Sigmoid colon (tissue), 7 donors: ENCODE results near the gene CRAT. TPM values are rescaled to one million over a fixed set of nuclear protein-coding genes. Genes with fewer than 3 reads are reported as not detected.
"Not testable (repeated sequence)": the region's sequence is repeated elsewhere in the genome, so short reads cannot be mapped to it uniquely, and the experiment has no call there.

ENCODE experiments used
- DNase-seq: peaks from one replicate; pipeline ENCODE4 v3.0.0-alpha.2; 2019
- H3K27ac ChIP-seq, 4 donors: fragments of 200-600 bp; sonication (generic); one replicate each; pipeline ENCODE4 v1.5.1; 2016 to 2019; ENCODE audit warnings: mild to moderate bottlenecking in 1 of 4
- H3K27me3 ChIP-seq, 3 donors: fragments of 200-600 bp; sonication (generic); one replicate each; pipeline ENCODE4 v1.5.1; 2019; ENCODE audit warnings: mild to moderate bottlenecking in 1 of 3
- H3K36me3 ChIP-seq, 4 donors: fragments of 200-600 bp; sonication (generic); one replicate each; pipeline ENCODE4 v1.5.1; 2016 to 2019
- H3K4me1 ChIP-seq, 4 donors: fragments of 200-600 bp; sonication (generic); one replicate each; pipeline ENCODE4 v1.5.1; 2017 to 2019
- H3K4me3 ChIP-seq, 4 donors: fragments of 200-600 bp; sonication (generic); one replicate each; pipeline ENCODE4 v1.5.1; 2017 to 2019; ENCODE audit warnings: mild to moderate bottlenecking in 2 of 4, moderate library complexity in 1 of 4
- H3K9me3 ChIP-seq, 4 donors: fragments of 200-600 bp in 3 of 4; sonication (generic) in 3 of 4; one replicate each; pipeline versions ENCODE4 v1.5.1 to v1.6.1; 2013 to 2019
- CTCF ChIP-seq, 4 experiments: fragments of 450-650 bp in 3 of 4; fragments of 200-600 bp in 1 of 4; IDR thresholded peaks; one replicate each; pipeline ENCODE4 v1.5.1; 2016 to 2019; ENCODE audit warnings: antibody characterized with exemption in 4 of 4, mild to moderate bottlenecking in 3 of 4, moderate library complexity in 2 of 4
- EP300 ChIP-seq, 4 donors: sonication (generic); formaldehyde crosslinking; IDR thresholded peaks; one replicate each; pipeline ENCODE4 v1.6.1; 2017; ENCODE audit warnings: antibody characterized with exemption in 4 of 4
- POLR2A ChIP-seq, 2 donors: fragments of 450-650 bp; IDR thresholded peaks; one replicate each; pipeline ENCODE4 v1.6.1; 2016; ENCODE audit warnings: antibody characterized with exemption in 2 of 2, mild to moderate bottlenecking in 2 of 2, moderate library complexity in 2 of 2
- POLR2AphosphoS5 ChIP-seq, 4 donors: sonication (generic); formaldehyde crosslinking; IDR thresholded peaks; one replicate each; pipeline ENCODE4 v1.6.1; 2017; ENCODE audit warnings: antibody characterized with exemption in 4 of 4
- WGBS, 2 donors: extraction: QIAGEN DNeasy Blood & Tissue Kit; methylation state at CpG; one replicate each; pipeline ENCODE4 v1.1.7; 2013; 5-methylcytosine and 5-hydroxymethylcytosine counted together
- intact Hi-C: fragments of 100-400 bp; cut with DNase I; formaldehyde crosslinking; loops from one replicate; pipeline ENCODE4 v1.15.1; 2023
- polyA plus RNA-seq, 3 donors: library from polyadenylated mRNA; stranded (reverse); fragments of 200-250 nt; gene quantifications; one replicate each; pipeline ENCODE4 v1.2.3, GENCODE V29; 2013
- total RNA-seq, 4 donors: library from RNA; depleted of rRNA; stranded (reverse); fragments of >200 nt; gene quantifications; one replicate each; pipeline ENCODE4 v1.1.0, GENCODE V29; 2016
- donor health status: healthy with polysubstance abuse.
- donor health status: Bipolar disorder and iron deficiency.
- donor health status: healthy.

Gene CRAT
- total and polyA plus RNA-seq, 7 donors, result 49.6 to 66.8 (median 52.9) TPM

GRCh38 chr9:129130791-129131190, 20.2 kb upstream of the CRAT start:
- no peak for DNase-seq
- Histone ChIP-seq H3K27me3 (no peaks in the 10 kb centered on the region), H3K4me1 (peaks cover 0 to 6% (median 2%) of the 10 kb centered on the region in 4 donors), H3K36me3 (peaks cover 0 to 54% (median 6%) of the 10 kb centered on the region in 4 donors), H3K27ac (no peak overlapping the region), H3K9me3 (no peaks in the 10 kb centered on the region), H3K4me3 (no peak overlapping the region)
- intact Hi-C loops, result loop anchor here (2.0 to 5.0 kb wide), 2 partner anchors 112 to 652 kb away; no protein-coding TSS in a partner anchor
- WGBS, 2 donors, result 65 to 82% methylated on average over 3 of the region's 3 CpGs
- TF ChIP-seq POLR2A (IDR thresholded peaks at IDR 0.05) (no peak), CTCF (IDR thresholded peaks at IDR 0.05) (no peak)

GRCh38 chr9:129130271-129130670, 19.7 kb upstream of the CRAT start:
- 91 to 95% methylated on average over 7 of the region's 7 CpGs for WGBS, 2 donors
- peaks cover 0 to 54% (median 4%) of the 10 kb centered on the region in 4 donors for H3K36me3 ChIP-seq
- H3K4me3 ChIP-seq, H3K4me1 ChIP-seq, H3K9me3 ChIP-seq, H3K27ac ChIP-seq, H3K27me3 ChIP-seq, DNase-seq: not testable (repeated sequence)
- intact Hi-C loops, result loop anchor here (2.0 to 5.0 kb wide), 2 partner anchors 112 to 653 kb away; no protein-coding TSS in a partner anchor

GRCh38 chr9:129128689-129129088, 18.1 kb upstream of the CRAT start:
- Histone ChIP-seq H3K27ac (no peak overlapping the region), H3K4me3 (no peak overlapping the region), H3K27me3 (no peaks in the 10 kb centered on the region), H3K4me1 (peaks cover 0 to 6% (median 2%) of the 10 kb centered on the region in 4 donors), H3K36me3 (peaks cover 0 to 56% (median 10%) of the 10 kb centered on the region in 4 donors), H3K9me3 (no peaks in the 10 kb centered on the region)
- intact Hi-C loops, result no loop called here
- no peak for DNase-seq
- 94% methylated on average over 5 of the region's 5 CpGs for WGBS, 2 donors
- no peak for TF ChIP-seq EP300 (IDR thresholded peaks at IDR 0.05)
- TF ChIP-seq POLR2AphosphoS5 (IDR thresholded peaks at IDR 0.05), result no peak
- TF ChIP-seq CTCF (IDR thresholded peaks at IDR 0.05), result no peak
- no peak for TF ChIP-seq POLR2A (IDR thresholded peaks at IDR 0.05)

GRCh38 chr9:129126749-129127618, 16.4 kb upstream of the CRAT start:
- WGBS, 2 donors, result 83 to 84% methylated on average over 10 of the region's 10 CpGs
- no peak for DNase-seq

More at GRCh38 chr9:129126749-129127618, 16.4 kb upstream of the CRAT start:
- Histone ChIP-seq H3K27ac (no peak overlapping the region), H3K27me3 (no peaks in the 10 kb centered on the region), H3K36me3 (peaks cover 0 to 65% (median 12%) of the 10 kb centered on the region in 4 donors), H3K9me3 (no peaks in the 10 kb centered on the region), H3K4me3 (no peak overlapping the region), H3K4me1 (peaks cover 0 to 6% (median 2%) of the 10 kb centered on the region in 4 donors)
- intact Hi-C loops, result no loop called here
- TF ChIP-seq EP300 (IDR thresholded peaks at IDR 0.05), result no peak
- TF ChIP-seq POLR2A (IDR thresholded peaks at IDR 0.05), result no peak
- TF ChIP-seq POLR2AphosphoS5 (IDR thresholded peaks at IDR 0.05), result no peak
- TF ChIP-seq CTCF (IDR thresholded peaks at IDR 0.05), result no peak
